Left hindlimb (tissue), 1 donor: ENCODE measurements around the gene UQCRC1.

Experiments used
- DNase-seq: peaks from one replicate; pipeline ENCODE4 v3.0.0-alpha.2; 2018

UQCRC1 gene

DNA sequence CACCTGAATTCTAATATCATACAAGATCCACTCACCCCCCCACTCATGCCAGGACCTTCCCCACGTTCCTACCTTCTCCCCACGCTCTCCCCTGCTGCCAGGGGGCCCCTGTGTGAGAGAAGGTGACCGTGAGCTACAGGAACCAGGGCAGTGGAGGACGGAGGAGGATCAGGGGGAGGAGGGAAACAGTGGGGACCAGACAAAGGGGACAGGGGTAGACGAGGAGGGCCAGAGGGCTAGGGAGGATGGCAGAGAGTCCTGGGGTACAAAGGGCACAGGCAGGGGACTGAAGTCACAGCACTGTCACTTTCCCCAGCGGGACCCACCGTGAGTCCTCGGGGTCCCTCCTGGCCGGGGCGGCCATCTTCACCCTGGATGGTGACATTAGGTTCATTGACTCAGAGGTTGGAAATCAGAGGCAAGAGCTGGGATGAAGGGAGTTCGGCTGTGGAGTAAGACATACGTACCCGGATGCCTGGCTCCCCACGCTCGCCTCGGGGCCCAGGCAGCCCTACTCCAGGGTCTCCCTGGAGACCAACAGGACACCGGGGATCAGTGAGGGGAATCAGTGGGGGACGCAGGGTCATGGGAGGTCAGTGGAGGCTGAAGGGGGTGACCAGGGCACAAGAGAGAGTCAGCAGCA lies 39.5 kb downstream of the UQCRC1 start:
- no peak for DNase-seq

- DNase-seq, result no peak
Observed at GRCh38 chr3:48569400-48569799, 40.0 kb downstream of the UQCRC1 start.

GRCh38 chr3:48568476-48568875 lies 41.0 kb downstream of the UQCRC1 start:
- DNase-seq, result no peak

- no peak for DNase-seq
Observed at GRCh38 chr3:48567500-48567899, 41.9 kb downstream of the UQCRC1 start.

DNA sequence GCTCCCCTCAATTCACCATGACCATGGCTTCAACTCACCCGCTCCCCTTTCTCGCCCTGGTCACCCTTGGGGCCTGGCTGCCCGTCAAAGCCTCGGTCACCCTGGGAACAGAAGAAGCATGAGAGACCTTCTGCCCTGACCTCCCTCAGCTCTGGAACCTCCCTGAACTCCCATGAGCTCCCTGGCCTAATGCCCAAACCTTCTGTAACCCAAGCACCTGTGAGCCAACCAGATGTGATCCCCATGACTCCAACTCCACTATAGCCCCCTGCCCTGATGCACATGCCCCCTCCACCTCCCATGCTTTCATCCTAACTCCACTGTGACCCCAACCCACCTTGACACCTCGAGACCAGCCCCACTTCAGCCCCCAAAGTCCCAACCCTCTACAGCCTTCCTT lies 42.4 kb downstream of the UQCRC1 start:
- no peak for DNase-seq

DNA sequence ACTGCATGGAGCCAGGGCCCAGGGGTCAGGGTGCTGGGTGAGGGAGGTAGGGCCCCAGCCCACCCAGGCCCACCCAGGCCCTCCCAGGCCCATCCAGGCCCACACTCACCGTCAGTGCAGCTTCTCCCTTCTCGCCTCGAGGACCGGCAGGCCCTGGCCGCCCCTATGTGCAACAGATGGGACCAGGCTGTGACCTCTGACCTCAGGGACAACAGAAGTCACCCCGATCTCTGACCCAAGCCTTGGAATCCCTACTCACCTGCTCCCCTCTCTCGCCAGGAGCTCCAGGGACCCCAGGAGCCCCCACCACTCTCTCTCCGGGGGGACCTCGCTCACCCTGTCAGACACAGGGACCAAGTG lies 43.1 kb downstream of the UQCRC1 start:
- DNase-seq, result no peak

DNA sequence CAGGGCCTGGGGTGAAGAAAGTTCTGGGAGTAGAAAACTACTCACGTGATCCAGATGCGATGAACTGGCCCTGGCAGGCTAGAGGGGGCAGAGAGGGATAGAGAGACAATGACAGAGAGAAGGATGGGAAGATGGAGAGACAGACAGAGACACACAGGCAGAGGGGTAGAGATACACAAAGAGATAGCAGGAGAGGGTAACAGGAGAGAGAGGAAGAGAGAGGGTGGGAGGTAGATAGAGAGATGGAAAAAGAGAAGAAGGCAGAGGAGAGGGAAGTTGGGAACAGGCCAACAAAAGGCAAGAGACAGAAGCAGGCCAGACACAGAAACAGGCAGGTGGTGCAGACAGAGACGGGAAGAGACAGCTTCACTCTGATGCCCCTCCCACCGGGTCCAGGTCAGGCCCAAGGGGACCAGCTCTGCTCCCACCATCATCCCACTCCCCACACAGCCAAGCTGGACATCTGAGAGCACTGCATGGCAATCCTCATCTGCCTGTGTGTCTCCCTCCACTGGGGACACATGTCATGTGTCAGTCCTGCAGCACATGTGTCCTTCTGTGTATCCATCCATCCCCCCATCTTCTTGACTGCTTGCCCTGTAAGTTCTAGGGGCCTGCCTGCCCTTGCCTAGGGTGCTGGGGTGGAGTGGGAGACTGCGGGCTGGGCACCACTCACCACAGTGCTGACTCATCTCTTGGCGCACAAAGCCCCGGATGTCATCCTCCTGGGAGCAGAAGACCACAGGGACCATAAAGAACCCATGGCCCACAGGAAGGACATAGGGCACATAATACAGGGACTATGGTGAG lies 43.6 kb downstream of the UQCRC1 start:
- DNase-seq, result no peak

- no peak for DNase-seq
Observed at GRCh38 chr3:48565186-48565585, 44.3 kb downstream of the UQCRC1 start.

- DNase-seq, result no peak
Observed at GRCh38 chr3:48564667-48565066, 44.8 kb downstream of the UQCRC1 start.

- DNase-seq, result peak; percentile 65
Observed at GRCh38 chr3:48564022-48564421, 45.4 kb downstream of the UQCRC1 start.

GRCh38 chr3:48563382-48563918 lies 46.0 kb downstream of the UQCRC1 start, which contains the start of gene UCN2:
Gene UCN2 (minus strand): TSS chr3:48563781. CDS start chr3:48563124, 657 bp downstream.
- DNase-seq, result no peak

DNA sequence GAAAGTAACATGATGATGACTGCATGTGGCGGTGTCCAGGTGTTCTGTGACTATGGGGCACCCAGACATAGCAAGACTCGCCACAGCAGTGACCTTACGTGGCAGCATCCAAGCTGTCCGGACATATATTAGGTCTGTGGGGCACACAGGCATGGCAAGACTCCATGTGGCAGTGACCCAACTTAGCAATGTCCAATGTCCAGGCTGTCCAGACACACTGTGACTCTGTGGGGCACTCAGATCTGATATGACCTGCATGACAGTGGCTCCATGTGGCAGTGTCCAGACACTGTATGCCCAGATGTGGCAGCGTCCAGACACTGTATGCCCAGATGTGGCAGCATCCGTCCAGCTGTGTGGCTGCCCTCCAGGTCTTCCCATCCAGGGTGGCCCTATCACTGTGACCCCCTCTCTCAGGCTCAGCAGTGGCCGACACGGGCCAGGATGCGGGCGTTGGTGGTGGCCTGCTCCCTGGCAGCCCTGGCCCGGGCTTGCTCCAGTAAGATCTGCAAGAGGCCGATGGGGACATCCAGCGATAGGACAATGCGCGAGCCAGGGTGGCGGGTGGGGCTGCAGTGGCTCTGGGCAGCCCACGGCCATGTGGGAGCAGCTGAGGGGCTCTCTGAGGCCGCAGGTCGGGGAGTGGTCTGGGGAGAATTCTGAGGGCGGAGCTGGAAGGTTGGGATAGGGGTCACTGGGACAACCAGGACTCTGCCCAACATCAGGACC lies 46.9 kb downstream of the UQCRC1 start:
- no peak for DNase-seq

DNA sequence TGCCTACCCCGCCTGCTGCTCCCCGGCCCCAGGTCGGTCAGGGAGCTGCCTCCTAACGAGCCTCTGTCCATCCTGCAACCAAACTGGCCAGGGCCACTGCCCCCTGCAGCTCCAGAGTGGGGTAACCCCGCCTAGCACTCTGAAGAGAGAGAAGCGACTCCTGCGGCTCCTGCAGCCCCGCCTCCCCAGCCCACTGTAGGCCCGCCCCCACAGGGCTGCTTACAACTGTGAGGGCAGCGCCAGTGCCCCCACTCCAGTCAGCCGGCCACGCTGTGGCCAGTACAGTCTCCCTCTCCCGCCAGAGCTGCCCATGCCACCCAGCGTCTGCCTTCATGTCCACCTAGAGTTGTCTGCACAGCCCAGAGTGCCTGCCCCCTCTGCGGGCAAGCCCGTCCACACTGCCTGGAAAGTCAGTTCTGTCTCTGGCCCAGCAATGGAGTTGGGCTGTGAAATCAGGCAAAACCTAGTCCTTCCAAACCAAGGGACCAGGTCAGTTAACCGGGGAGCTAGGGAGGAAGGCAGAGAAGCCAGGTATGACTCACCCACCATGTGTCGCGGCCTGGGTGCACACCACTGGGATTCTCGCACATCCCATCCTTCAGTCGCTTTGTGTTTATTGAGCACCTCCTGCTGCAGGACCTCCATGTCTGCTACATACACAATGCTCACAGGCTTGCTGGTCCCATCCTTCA lies 48.3 kb downstream of the UQCRC1 start:
- DNase-seq, result peak; percentile 77

- DNase-seq, result no peak
Observed at GRCh38 chr3:48560648-48561018, 48.8 kb downstream of the UQCRC1 start.

GRCh38 chr3:48558493-48559134 lies 50.8 kb downstream of the UQCRC1 start:
- no peak for DNase-seq

DNA sequence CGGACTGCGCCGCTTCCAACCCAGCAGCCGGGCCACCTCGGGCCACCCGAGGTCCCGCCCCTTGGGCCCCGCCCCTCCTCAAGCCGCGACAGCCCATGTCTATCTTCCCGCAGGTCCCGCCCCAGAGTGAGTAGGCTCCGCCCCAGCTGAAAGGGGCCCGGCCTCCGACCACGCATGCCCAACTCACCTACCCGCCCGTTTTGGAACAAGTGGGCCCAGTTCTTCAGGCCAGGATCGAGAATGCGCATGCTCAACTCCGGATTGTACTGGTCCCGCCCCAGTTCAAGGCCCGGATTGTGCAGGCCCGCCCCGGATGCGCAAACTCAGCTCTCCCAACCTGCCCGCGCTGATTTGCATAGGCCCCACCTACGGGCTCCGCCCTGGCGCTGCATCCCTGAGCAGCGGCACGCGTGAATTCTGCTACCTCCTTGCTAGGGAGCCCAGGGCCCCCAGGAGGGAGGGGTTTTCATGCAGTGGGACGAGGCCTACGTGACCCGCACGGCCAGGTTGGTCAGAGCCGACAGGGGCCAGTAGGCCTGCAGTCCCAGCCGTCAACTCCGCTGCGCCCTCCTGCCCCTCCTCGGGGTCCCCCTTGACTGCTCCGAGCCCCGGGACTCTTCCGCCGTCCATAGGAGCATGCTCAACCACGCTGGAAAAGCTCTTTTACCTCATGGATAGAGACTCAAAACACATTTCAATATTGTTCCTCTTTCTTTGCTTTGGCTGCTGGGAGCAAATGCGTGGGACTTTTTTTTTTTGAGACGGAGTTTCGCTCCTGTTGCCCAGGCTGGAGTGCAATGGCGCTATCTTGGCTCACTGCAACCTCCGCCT lies 52.4 kb downstream of the UQCRC1 start, which contains the start of gene PFKFB4:
Gene PFKFB4, minus strand, starts transcription at position 8 of the 831 bp plus-strand sequence. CDS start 26 bp downstream, outside the sequence.
- peak; percentile 99 for DNase-seq

DNA sequence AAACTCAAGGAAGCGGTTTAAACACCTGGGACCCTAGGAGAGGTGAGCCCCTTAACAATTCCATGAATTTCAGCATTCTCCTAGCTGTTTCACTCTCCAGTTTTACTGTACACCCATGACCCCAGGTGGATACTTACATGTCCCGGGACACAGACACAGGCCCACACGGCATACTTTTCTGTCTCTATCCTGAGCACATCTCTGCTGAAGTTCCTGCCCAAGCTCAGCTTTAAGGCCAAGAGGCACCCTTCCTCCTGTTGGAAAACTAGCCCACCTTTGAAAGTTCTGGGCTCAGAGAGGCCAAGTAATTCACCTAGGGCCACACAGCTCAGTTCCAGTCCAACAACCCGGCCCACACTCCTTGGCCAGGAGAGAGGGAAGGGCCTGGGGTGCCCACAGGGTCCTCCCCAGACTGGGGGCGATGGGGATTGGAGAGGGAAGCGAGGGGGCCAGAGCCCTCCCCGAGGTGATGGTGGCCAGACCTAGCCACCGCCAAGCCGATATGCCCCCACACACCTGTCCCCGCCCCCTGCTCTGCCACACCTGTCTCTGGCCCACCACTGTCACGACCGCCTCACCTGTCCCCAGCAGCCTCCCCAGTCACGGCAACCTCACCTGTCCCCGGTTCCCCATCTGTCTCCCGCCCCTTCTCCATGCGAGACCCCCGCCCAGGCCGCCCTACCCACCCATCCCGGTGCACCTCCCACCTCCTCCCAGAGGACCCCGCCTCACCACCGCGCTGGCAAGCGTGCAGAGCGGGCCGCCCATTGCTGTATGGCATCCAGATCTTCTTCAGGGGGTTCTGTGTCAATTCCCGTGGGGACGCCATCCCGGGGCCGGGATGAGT lies 53.3 kb downstream of the UQCRC1 start:
- no peak for DNase-seq

- DNase-seq, result peak; percentile 25
Observed at GRCh38 chr3:48555231-48555948, 54.1 kb downstream of the UQCRC1 start.
